ENCODE measurements around the gene TNKS2.
"Not testable (repeated sequence)": the region's sequence is repeated elsewhere in the genome, so short reads cannot be mapped to it uniquely, and the experiment has no call there.

The TNKS2 gene

DNA sequence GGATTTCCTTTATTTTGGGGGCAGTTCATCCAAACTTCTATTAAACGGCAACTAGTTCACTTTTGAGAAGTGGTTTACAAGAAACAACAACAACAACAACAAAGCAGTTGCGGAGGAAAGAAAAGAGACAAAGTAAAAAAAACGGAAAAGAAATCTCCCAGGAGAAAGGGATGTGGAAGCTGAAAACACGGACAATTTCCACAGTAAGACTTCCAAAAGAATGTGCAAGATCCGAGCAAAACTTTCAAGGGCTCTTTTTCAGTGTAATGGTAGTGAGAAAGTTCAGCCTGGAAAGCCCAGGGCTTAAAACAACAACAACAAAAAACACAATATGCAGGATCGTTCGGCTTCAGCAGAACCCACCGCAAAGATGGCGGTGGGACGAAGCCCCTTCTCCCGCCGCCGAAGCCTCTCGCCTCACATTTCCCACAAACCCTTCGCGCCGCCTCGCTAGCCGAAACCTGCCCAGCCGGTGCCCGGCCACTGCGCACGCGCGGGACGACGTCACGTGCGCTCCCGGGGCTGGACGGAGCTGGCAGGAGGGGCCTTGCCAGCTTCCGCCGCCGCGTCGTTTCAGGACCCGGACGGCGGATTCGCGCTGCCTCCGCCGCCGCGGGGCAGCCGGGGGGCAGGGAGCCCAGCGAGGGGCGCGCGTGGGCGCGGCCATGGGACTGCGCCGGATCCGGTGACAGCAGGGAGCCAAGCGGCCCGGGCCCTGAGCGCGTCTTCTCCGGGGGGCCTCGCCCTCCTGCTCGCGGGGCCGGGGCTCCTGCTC, at the start of gene TNKS2:
TNKS2 (plus strand) TSS at position 553 of the 775 bp plus-strand sequence. CDS start 265 bp downstream, outside the sequence.
- DNase-seq (ENCODE audit: low spot score): peak; percentile 98

DNA sequence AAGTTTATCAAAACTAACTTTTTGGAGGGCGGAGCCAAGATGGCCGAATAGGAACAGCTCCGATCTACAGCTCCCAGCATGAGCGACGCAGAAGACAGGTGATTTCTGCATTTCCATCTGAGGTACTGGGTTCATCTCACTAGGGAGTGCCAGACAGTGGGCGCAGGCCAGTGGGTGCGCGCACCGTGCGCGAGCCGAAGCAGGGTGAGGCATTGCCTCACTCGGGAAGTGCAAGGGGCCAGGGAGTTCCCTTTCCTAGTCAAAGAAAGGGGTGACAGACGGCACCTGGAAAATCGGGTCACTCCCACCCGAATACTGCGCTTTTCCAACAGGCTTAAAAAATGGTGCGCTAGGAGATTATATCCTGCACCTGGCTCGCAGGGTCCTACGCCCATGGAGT, 48.6 kb upstream of the TNKS2 start:
- not testable (repeated sequence) for DNase-seq (ENCODE audit: low spot score)

DNA sequence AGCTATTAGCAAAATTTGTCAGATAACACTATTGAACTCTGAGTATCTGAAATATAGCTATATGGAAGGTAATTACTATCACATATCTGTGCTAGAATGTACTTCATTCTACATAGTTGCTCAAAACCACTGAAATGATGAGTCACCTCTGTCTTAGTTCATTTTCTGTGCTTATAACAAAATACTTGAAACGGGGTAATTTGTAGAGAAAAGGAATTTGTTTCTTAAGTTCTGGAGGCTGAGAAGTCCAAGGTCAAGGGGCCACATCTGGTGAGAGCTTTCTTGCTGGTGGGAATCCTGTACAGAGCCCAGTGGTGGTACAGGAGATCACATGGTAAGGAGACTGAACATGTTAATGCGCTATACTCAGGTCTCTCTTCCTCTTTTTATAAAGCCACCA, 41.9 kb upstream of the TNKS2 start:
- DNase-seq (ENCODE audit: low spot score): no peak

DNA sequence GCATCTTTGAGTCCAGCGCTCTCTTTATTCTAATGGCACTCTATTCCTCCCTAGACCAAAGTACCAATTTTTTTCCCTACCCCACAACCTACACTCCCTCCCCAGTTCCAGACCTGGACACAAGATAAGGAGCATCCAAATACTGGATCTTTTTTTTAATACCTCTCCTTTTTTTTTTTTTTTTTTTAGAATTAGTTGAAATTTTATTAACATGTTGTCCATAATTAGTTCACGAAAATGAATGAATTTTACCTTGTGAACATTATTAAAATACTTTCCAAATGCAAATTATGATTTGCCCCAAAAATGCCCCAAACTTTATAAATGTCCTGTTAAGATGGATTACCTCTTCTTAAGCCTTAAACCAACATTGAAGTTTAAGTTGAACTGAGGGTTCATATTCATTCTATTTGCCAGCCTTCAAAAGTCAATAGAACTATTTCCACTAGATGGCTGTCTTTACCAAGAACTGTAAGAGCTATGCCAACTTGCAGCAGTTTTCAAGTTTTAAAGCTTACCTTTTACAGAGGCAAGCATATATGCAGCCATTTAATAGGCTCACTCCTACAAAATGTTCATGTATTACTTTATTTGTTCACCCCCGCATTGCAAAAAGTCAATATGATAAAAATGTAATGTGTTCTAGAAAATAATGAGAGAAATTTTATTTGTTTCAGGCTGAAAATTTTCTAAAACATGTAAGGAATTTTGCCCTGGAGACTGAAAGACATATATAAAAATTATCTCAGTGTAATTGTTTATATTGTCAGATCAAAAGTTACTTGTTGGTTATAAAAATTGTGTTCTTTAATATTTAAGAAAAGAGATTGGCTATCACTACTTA, 39.7 kb upstream of the TNKS2 start:
- DNase-seq (ENCODE audit: low spot score): no peak

DNA sequence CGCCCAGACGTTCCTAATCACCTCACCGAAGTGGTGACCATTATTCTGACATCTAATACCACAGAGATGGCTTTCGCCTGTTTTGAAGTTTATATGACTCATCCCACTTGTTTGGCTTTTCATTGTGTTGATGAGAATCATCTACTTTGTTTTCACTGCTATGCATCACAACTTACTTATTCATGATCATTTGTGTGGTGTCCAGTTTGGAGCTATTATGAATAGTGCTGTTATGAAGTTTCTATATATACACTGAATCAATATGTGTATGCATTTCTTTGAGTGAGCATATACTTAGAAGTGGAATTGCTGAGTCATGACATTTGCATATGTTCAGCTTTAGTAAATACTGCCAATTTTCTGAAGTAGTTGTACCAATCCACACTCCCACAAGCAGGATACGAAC, 38.6 kb upstream of the TNKS2 start:
- DNase-seq (ENCODE audit: low spot score): no peak

DNA sequence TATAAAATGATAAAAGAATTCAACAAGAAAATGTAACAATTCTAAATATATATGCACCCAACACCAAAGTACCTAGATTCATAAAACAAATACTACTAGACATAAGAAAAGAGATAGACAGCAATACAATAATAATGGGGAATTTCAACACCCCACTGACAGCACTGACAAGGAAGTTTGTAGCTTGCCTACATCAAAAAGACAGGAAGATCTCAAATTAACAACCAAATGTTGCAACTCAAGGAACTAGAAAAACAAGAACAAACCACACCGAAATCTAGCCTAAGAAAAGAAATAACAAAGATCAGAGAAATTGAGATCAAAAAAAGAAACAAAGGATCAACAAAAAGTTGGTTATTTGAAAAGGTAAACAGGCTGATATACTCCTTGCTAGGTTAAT, 36.5 kb upstream of the TNKS2 start:
- DNase-seq (ENCODE audit: low spot score): no peak

DNA sequence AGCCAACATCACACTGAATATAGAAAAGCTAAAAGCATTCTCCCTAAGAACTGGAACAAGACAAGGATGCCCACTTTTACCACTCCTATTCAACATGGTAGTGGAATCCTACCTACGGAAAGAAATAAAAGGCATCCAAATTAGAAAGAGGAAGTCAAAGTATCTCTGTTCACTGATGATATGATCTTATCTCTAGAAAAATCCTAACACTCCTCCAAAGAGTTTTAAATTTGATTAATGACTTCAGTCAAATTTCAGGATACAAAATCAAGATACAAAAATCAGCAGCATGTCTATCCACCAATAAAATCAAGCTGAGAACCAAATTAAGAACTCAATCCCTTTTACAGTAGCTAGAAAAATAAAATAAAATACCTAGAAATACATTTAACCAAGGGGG, 35.3 kb upstream of the TNKS2 start:
- DNase-seq (ENCODE audit: low spot score): no peak

DNA sequence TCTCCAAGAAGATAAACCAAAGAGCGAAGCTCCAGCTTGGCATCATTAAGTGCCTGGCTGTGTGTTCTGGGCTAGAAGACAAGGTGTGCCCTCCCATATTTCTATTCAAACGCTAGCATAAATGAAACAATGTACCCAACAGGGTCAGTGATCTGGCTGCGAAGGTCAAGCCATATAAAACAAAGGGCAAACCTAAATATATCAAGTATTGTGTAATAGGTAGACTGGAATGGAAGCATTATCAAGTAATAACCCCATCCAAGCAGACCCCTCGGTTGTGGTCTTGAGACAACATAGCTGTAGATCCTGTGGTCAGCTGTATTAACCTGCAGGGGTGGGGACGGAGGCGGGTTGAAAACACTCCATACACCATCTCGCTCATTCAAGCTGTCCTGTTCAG, 31.6 kb upstream of the TNKS2 start:
- no peak for DNase-seq (ENCODE audit: low spot score)

DNA sequence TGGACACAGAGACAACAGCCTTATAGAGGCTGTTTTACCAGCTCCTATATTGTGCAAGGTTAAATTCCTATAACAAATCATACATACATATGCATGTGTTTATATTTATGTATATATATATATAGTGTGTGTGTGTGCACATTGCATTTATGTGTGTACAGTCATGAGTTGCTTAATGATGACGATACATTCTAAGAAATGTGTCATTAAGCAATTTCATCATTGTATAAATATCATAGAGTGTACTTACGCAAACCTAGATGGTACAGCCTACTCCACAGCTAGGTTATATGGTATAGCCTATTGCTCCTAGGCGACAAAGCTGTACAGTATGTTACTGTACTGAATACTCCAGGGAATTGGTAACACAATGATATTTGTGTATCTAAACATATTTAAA, 30.1 kb upstream of the TNKS2 start:
- no peak for DNase-seq (ENCODE audit: low spot score)

DNA sequence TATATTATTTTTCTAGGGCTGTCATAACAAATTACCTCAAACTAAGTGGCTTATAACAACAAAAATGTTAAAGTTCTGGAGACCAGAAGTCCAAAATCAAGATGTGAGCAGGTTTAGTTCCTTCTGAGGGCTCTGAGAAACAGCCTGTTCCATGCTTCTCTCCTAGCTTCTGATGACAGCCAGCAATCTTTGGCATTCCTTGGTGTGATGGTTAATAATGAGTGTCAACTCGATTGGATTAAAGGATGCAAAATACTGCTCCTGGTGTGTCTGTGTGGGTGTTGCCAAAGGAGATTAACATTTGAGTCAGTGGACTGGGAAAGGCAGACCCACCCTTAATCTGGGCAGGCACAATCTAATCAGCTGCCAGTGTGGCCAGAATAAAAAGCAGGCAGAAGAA, 26.3 kb upstream of the TNKS2 start:
- no peak for DNase-seq (ENCODE audit: low spot score)

DNA sequence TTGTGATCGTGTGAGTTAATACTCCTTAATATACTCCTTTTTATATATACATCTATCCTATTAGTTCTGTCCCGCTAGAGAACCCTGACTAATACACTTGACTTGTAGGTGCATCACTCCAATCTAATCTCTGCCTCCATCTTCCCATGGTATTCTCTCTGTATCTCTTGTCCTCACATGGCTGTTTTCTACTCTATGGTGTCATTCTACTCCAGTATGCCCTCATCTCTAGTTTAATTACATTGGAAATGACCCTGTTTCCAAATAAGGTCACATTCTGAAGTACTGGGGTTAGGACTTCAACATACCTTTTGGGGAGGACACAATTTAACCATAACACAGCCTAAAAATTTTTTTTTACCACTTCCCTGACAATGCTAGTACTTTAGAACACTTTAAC, 25.8 kb upstream of the TNKS2 start:
- DNase-seq (ENCODE audit: low spot score): no peak

DNA sequence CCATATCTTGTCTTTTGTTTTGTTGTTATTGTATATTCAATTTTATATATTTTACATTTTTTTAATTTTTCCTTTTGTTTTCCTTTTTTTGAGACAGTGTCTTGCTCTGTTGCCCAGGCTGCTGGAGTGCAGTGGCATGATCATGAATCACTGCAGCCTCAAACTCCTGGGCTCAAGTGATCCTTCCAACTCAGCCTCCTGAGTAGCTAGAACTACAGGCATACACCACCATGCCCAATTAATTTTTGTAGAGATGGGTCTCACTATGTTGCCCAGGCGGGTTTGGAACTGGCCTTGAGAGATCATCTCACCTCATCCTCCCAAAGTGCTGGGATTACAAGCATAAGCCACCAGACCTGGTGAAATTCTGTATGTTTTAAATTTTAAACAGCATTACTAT, 25.4 kb upstream of the TNKS2 start:
- no peak for DNase-seq (ENCODE audit: low spot score)

DNA sequence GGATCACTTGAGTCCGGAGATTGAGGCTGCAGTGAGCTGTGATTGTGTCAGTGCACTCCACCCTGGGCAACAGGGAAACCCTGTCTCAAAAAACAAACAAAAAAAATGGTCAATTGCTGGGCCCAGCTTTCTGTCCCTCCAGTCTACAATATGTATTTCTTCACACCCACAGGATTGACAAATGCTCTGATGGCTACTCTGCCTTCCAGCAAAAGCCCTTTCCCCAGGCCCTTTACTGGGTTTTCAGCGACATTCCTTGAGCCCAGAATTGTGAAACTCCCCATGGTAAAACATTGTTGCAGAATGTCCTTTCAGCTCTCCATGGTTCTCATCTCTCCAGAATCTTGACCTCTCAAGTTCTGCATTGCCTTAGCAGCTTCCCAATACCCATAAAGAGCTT, 23.7 kb upstream of the TNKS2 start:
- DNase-seq (ENCODE audit: low spot score): no peak

DNA sequence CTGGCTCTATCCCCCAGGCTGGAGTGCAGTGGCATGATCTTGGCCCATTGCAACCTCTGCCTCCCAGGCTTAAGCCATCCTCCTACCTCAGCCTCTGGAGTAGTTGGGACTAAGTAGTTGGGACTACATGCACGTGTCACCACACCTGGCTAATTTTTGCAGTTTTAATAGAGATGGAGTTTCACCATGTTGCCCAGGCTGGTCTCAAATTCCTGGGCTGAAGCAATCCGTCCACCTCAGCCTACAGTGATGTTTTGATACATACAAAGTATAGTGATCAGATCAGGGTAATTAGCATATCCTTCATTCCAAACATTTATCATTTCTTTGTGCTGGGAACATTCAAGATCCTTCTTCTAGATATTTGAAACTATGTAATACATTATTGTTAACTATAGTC, 22.5 kb upstream of the TNKS2 start:
- DNase-seq (ENCODE audit: low spot score): no peak

DNA sequence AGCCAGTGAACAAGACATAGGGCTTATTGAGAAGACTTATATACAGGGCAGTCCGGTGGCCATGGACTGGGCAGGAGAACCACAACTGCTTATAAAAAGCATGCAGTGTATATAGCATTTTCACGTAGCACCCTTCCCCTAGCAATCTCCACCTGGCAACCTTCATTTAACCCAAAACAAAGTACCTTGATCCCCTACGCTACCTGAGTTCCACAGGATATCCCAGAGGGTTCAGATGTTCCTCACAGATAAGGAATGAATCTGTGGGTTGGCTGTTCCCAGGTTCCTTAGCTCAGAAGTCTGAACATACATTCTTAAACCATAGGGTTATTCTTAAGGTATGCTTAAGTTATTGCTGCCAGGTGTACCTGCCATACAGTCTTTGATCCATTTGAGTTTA, 22.0 kb upstream of the TNKS2 start:
- DNase-seq (ENCODE audit: low spot score): no peak

DNA sequence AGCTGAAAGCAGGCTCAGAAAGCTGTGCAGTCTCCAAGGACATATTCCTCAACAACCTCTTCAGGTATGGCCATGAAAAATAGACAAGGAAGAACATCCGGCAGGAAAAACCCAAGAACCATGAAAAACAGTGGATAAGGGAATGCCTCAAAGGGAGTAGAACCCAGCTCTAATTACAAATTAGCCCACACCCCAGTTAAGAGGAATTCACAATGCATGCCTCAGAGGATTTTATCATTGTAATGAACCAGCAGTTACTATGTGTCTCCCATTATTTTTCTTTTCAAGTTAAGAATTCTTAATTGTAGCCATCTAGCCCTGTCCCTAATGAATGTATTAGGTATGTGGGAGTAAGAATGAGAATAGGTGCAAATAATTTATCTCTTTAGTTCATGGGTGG, 19.7 kb upstream of the TNKS2 start:
- DNase-seq (ENCODE audit: low spot score): no peak

DNA sequence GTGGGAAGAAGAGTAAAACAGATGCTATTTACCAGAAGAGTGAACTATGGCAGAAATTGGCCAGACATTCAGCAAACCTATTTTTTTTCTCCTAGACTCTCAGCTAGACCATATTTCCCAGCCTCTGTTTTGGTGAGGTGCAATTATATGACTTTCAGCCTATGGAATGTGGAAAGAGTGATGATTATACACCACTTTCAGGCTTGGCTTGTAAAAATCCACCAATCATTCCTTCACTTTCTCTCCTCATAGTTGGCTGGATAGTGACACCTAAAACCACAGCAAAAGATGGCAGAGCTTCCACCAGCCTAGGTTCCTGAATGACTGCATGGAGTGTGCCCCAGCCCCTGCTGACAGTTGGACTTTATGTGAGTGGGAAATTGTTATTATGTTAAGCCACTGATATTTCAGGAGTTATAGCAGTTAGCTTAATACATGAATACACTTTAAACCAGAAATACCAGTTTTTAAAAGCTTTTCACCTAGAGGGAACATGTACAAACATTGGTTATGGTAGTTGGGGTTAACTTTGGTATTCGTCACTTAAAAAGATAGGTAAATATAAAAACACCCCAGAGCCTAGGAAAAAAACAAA, 19.1 kb upstream of the TNKS2 start:
- no peak for DNase-seq (ENCODE audit: low spot score)

DNA sequence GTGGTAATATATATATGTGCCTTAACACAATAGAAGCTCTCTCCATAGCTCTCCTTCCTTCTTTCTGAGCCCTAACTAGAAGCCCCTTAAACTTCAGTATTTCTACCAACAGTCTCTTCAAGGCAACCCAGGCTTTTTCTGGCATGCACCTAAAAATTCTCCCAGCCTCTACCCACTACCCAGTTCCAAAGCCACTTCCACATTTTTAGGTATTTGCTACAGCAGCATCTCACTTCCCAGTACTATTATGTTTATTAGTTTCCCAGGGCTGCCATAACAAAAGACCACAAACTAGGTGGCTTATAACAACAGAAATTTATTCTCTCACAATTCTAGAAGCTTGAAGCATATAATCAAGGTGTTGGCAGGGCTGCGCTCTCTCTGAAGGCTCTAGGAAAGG, 15.7 kb upstream of the TNKS2 start:
- no peak for DNase-seq (ENCODE audit: low spot score)

DNA sequence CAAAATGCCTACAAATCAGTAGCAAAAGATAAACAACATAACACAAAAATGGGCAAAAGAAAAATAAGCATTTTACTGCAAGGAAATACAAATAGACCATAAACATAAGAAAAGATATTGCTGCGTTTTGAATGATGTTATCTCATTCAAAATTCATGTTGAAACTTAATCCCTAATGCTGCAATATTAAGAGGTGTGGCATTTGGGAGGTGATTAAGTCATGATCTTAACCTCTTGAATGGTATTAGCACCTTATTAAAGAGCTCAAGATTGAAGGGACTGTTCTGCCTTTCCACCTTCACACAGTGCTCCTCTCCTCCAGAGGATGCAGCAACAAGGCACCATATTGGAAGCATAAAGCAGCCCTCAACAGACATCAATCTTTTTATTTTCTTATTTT, 12.4 kb upstream of the TNKS2 start:
- no peak for DNase-seq (ENCODE audit: low spot score)

DNA sequence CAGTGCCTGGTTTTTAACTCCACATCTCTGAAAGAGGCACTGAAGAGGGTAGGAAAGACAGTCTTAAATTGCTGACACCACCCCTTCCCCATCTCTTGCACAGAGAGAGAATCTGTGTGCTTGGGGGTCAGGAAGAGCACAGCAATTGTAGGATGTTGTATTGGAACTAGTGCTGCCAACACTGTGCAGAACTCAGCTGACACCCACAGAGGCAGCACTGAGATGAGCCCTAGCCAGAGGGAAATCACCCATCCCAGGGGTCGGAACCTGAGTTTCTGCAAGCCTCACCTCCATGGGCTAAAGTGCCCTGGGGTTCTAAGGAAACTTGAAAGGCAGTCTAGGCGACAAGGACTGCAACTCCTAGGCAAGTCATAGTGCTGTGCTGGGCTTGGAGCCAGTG, 11.0 kb upstream of the TNKS2 start:
- DNase-seq (ENCODE audit: low spot score): no peak

DNA sequence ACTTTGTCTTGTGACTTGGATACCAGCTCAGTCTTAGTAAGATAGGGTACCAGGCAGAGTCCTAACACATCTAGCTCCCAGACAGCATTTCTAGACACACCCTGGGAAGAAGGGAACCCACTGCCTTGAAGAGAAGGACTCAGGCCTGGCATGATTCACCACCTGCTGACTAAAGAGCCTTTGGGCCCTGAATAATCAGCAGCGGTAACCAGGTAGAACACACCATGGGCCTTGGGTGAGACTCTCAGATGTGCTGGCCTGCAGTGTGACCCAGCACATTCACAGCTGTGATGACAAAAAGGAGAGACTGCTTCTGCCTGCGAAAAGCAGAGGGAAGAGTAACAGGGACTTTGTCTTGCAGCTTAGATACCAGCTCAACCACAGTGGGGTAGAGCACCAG, 10.4 kb upstream of the TNKS2 start:
- no peak for DNase-seq (ENCODE audit: low spot score)

DNA sequence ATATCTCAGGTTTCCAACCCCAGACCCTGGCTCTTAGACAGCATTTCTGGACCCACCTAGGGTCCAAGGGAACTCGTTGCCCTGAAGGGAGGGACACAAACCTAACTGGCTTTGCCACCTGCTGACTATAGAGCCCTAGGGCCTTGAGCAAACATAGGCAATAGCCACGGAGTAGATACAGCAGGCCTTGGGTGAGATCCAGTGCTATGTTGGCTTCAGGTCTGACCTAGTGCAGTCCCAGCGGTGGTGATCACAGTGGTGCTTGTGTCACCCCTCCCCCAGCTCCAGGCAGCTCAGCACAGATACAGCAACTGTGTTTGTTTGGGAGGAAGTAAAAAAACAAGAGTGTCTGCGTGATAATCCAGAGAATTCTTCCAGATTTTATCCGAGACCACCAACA, 9.7 kb upstream of the TNKS2 start:
- DNase-seq (ENCODE audit: low spot score): no peak
